H9 (cell line): Measurements from ENCODE around the gene MAGEA9. TPM values are rescaled to one million over a fixed set of nuclear protein-coding genes. Genes with fewer than 3 reads are reported as not detected.
"Not testable (repeated sequence)": the region's sequence is repeated elsewhere in the genome, so short reads cannot be mapped to it uniquely, and the experiment has no call there.

ENCODE experiments used
- DNase-seq: peaks from one replicate; pipeline ENCODE4 v3.0.0-alpha.2; 2017
- H2AFZ ChIP-seq: one replicate; pipeline ENCODE4 v1.6.1; 2013; ENCODE audit warnings: mild to moderate bottlenecking, low read length, control low read depth, moderate library complexity
- H2AK5ac ChIP-seq: 2 replicates; pipeline ENCODE4 v1.6.1; 2013; ENCODE audit warnings: low read length, control low read depth, mixed read lengths; ENCODE audit not compliant: insufficient read length
- H2BK120ac ChIP-seq: one replicate; pipeline ENCODE4 v1.6.1; 2013; ENCODE audit warnings: low read depth, mild to moderate bottlenecking, low read length, control low read depth, inconsistent platforms; ENCODE audit not compliant: poor library complexity, severe bottlenecking
- H2BK12ac ChIP-seq: 2 replicates; pipeline ENCODE4 v1.6.1; 2013; ENCODE audit warnings: low read length, control low read depth, mixed read lengths, low read depth; ENCODE audit not compliant: insufficient read length
- H2BK15ac ChIP-seq: 2 replicates; pipeline ENCODE4 v1.6.1; 2013; ENCODE audit warnings: low read depth, low read length, control low read depth
- H2BK20ac ChIP-seq: one replicate; pipeline ENCODE4 v1.6.1; 2013; ENCODE audit warnings: low read depth, mild to moderate bottlenecking, low read length, control low read depth, inconsistent platforms; ENCODE audit not compliant: poor library complexity, severe bottlenecking
- H2BK5ac ChIP-seq: 2 replicates; pipeline ENCODE4 v1.6.1; 2013; ENCODE audit warnings: low read length, control low read depth, mixed read lengths; ENCODE audit not compliant: insufficient read length
- H3K14ac ChIP-seq: 2 replicates; pipeline ENCODE4 v1.6.1; 2013; ENCODE audit warnings: low read length, control low read depth; ENCODE audit not compliant: insufficient read depth
- H3K18ac ChIP-seq: 2 replicates; pipeline ENCODE4 v1.6.1; 2013; ENCODE audit warnings: low read depth, mild to moderate bottlenecking, mixed read lengths, low read length, control low read depth; ENCODE audit not compliant: insufficient read length
- H3K23ac ChIP-seq: 2 replicates; pipeline ENCODE4 v1.6.1; 2013; ENCODE audit warnings: low read length, control low read depth, mixed read lengths, low read depth; ENCODE audit not compliant: insufficient read length
- H3K23me2 ChIP-seq: 2 replicates; pipeline ENCODE4 v1.6.1; 2013; ENCODE audit warnings: low read depth, mild to moderate bottlenecking, mixed read lengths, low read length, control low read depth; ENCODE audit not compliant: insufficient read length, poor library complexity, severe bottlenecking
- H3K27ac ChIP-seq: 2 replicates; pipeline ENCODE4 v1.5.1; 2013; ENCODE audit warnings: low read length, control low read depth, mixed read lengths, low read depth; ENCODE audit not compliant: insufficient read length
- H3K27me3 ChIP-seq: 2 replicates; pipeline ENCODE4 v1.6.1; 2013; ENCODE audit warnings: low read length, control low read depth, inconsistent platforms; ENCODE audit not compliant: insufficient read depth
- H3K4ac ChIP-seq: 2 replicates; pipeline ENCODE4 v1.6.1; 2013; ENCODE audit warnings: low read depth, mild to moderate bottlenecking, control low read depth, inconsistent platforms, low read length, moderate library complexity
- H3K4me1 ChIP-seq: 2 replicates; pipeline ENCODE4 v1.6.1; 2013; ENCODE audit warnings: low read length, control low read depth, inconsistent platforms; ENCODE audit not compliant: insufficient read depth
- H3K4me2 ChIP-seq: 2 replicates; pipeline ENCODE4 v1.6.1; 2013; ENCODE audit warnings: low read length, control low read depth, mixed read lengths; ENCODE audit not compliant: insufficient read length, insufficient read depth
- H3K56ac ChIP-seq: 2 replicates; pipeline ENCODE4 v1.6.1; 2013; ENCODE audit warnings: low read depth, mild to moderate bottlenecking, mixed read lengths, low read length, control low read depth; ENCODE audit not compliant: insufficient read length
- H3K79me1 ChIP-seq: 2 replicates; pipeline ENCODE4 v1.6.1; 2013; ENCODE audit warnings: low read depth, mild to moderate bottlenecking, moderate library complexity, low read length, control low read depth, inconsistent platforms; ENCODE audit not compliant: insufficient read depth, poor library complexity, severe bottlenecking
- H3K79me2 ChIP-seq: 2 replicates; pipeline ENCODE4 v1.6.1; 2013; ENCODE audit warnings: low read length, control low read depth, inconsistent platforms; ENCODE audit not compliant: insufficient read depth
- H3K9ac ChIP-seq: 2 replicates; pipeline ENCODE4 v1.6.1; 2013; ENCODE audit warnings: low read length, control low read depth, mixed read lengths; ENCODE audit not compliant: insufficient read length; ENCODE audit errors: extremely low read depth
- H3K9me3 ChIP-seq: one replicate; pipeline ENCODE4 v1.6.1; 2013; ENCODE audit warnings: low read depth, low read length, inconsistent platforms; ENCODE audit not compliant: control insufficient read depth
- H3T11ph ChIP-seq: one replicate; pipeline ENCODE4 v1.6.1; 2013; ENCODE audit warnings: mild to moderate bottlenecking, low read length, control low read depth, inconsistent platforms
- H4K20me1 ChIP-seq: one replicate; pipeline ENCODE4 v1.6.1; 2013; ENCODE audit not compliant: control insufficient read depth, insufficient read length, insufficient read depth
- H4K5ac ChIP-seq: 2 replicates; pipeline ENCODE4 v1.6.1; 2013; ENCODE audit warnings: low read depth, mild to moderate bottlenecking, mixed read lengths, low read length, control low read depth; ENCODE audit not compliant: insufficient read length
- H4K8ac ChIP-seq: replicated peaks from 2 replicates; pipeline ENCODE4 v1.6.1; 2013; ENCODE audit warnings: low read length, control low read depth, mixed read lengths, low read depth; ENCODE audit not compliant: insufficient read length
- H4K91ac ChIP-seq: 2 replicates; pipeline ENCODE4 v1.6.1; 2013; ENCODE audit warnings: low read depth, mild to moderate bottlenecking, moderate library complexity, mixed read lengths, low read length, control low read depth; ENCODE audit not compliant: insufficient read length
- H3K27ac Mint-ChIP-seq, 3 experiments: 2 replicates in 2 of 3; 3 replicates in 1 of 3; pipeline ENCODE4 v1.8.0; 2020 to 2021; ENCODE audit warnings: mixed read lengths in 3 of 3, mild to moderate bottlenecking in 1 of 3, moderate library complexity in 1 of 3
- H3K27me3 Mint-ChIP-seq: 2 replicates; pipeline ENCODE4 v1.8.0; 2021; ENCODE audit warnings: low read depth, mild to moderate bottlenecking, moderate library complexity, mixed read lengths
- H3K36me3 Mint-ChIP-seq, 3 experiments: 2 replicates in 2 of 3; 3 replicates in 1 of 3; pipeline ENCODE4 v1.8.0; 2020 to 2021; ENCODE audit warnings: low read depth in 3 of 3, mixed read lengths in 3 of 3; ENCODE audit not compliant: insufficient read depth in 1 of 3
- H3K4me1 Mint-ChIP-seq, 2 experiments: 2 replicates each; pipeline ENCODE4 v1.8.0; 2020; ENCODE audit warnings: mixed read lengths in 2 of 2
- H3K4me3 Mint-ChIP-seq, 2 experiments: 2 replicates in 1 of 2; 3 replicates in 1 of 2; pipeline ENCODE4 v1.8.0; 2020 to 2021; ENCODE audit warnings: mild to moderate bottlenecking in 2 of 2, mixed read lengths in 2 of 2, moderate library complexity in 1 of 2
- H3K9me3 Mint-ChIP-seq, 2 experiments: 2 replicates in 1 of 2; 3 replicates in 1 of 2; pipeline ENCODE4 v1.8.0; 2020; ENCODE audit warnings: mild to moderate bottlenecking in 2 of 2, mixed read lengths in 2 of 2, moderate library complexity in 1 of 2
- WGBS: extraction: QIAGEN DNeasy Blood & Tissue Kit; methylation state at CpG from one replicate; pipeline ENCODE4 v1.1.7; 2013; ENCODE audit warnings: missing lambda C conversion rate, low lambda C conversion rate, mixed read lengths; ENCODE audit not compliant: insufficient read length; ENCODE audit errors: extremely low coverage; 5-methylcytosine and 5-hydroxymethylcytosine counted together
- total RNA-seq: library from RNA; stranded (reverse); gene quantifications from 2 replicates; pipeline ENCODE4 v1.2.1, GENCODE V29; 2021
- TF ChIP-seq, protein P1 (sequence below): fragments of 200-600 bp; sonication (generic); conservative IDR thresholded peaks from 3 replicates; pipeline ENCODE4 v1.8.0; 2021; ENCODE audit warnings: antibody characterized with exemption, mild to moderate bottlenecking

The MAGEA9 gene
- total RNA-seq, 1 experiment from 2014 or later, result 0.28 TPM

DNA sequence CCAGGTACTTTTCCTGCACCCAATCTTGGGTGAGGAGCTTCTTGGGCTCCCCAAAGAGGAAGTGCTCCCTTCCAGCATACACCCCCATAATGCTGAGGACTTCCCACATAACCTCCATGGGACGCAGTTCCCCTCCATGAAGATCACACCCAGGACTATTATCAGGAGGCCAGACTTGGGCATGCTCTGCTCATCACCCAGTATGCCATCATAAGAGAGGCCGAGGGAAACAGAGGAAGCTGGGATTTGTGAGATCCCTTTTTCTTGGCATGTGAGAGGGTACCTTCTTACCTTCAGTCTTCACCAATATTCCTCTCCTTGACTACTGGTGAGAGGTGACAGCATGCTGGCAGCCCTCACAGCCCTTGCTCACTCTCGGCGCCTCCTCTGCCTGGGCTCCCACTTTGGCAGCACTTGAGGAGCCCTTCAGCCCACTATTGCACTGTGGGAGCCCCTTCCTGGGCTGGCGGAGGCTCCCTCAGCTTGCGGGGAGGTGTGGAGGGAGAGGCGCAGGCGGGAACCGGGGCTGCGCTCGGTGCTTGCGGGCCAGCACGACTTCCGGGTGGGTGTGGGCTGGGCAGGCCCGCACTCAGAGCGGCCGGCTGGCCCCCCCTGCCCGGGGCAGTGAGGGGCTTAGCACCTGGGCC, 23.5 kb upstream of the MAGEA9 start:
- no peaks in the 10 kb centered on the region for H3K4me1 Mint-ChIP-seq
- no peaks in the 10 kb centered on the region for H3K79me1 ChIP-seq
- no peaks in the 10 kb centered on the region for H4K20me1 ChIP-seq
- no peak overlapping the region for H3T11ph ChIP-seq
- no peak overlapping the region for H2BK120ac ChIP-seq
- H3K36me3 Mint-ChIP-seq, result peaks cover 0 to 5% (median 0%) of the 10 kb centered on the region in 3 experiments; a peak in 3 of 7 replicates
- no peak overlapping the region for H2BK20ac ChIP-seq
- H3K23ac ChIP-seq, result no peak overlapping the region
- no peak overlapping the region for H2BK5ac ChIP-seq
- H2AFZ ChIP-seq, result no peak overlapping the region
- H4K5ac ChIP-seq, result no peak overlapping the region
- no peak for DNase-seq
- H3K4me2 ChIP-seq, result no peak overlapping the region
- H3K27ac ChIP-seq, result no peak overlapping the region
- H3K27me3 Mint-ChIP-seq, result peaks cover 9% of the 10 kb centered on the region
- no peak overlapping the region for H3K56ac ChIP-seq
- WGBS, result no CpG with 5 or more reads among the region's 18 CpGs
- H3K4ac ChIP-seq, result no peak overlapping the region
- no peak overlapping the region for H2AK5ac ChIP-seq
- no peak overlapping the region for H2BK12ac ChIP-seq
- H3K9ac ChIP-seq, result no peak overlapping the region
- H3K27me3 ChIP-seq, result no peaks in the 10 kb centered on the region
- no peak overlapping the region; a peak in 1 of 7 replicates for H3K27ac Mint-ChIP-seq
- H3K4me1 ChIP-seq, result no peaks in the 10 kb centered on the region
- no peak overlapping the region for H4K91ac ChIP-seq
- H3K14ac ChIP-seq, result no peak overlapping the region
- no peak overlapping the region for H3K18ac ChIP-seq
- no peak overlapping the region for H4K8ac ChIP-seq
- H3K9me3 Mint-ChIP-seq, result peaks cover 60 to 65% of the 10 kb centered on the region in 2 experiments
- TF ChIP-seq, protein P1, sequence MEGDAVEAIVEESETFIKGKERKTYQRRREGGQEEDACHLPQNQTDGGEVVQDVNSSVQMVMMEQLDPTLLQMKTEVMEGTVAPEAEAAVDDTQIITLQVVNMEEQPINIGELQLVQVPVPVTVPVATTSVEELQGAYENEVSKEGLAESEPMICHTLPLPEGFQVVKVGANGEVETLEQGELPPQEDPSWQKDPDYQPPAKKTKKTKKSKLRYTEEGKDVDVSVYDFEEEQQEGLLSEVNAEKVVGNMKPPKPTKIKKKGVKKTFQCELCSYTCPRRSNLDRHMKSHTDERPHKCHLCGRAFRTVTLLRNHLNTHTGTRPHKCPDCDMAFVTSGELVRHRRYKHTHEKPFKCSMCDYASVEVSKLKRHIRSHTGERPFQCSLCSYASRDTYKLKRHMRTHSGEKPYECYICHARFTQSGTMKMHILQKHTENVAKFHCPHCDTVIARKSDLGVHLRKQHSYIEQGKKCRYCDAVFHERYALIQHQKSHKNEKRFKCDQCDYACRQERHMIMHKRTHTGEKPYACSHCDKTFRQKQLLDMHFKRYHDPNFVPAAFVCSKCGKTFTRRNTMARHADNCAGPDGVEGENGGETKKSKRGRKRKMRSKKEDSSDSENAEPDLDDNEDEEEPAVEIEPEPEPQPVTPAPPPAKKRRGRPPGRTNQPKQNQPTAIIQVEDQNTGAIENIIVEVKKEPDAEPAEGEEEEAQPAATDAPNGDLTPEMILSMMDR, result no peak
- peaks cover 29% of the 10 kb centered on the region for H3K9me3 ChIP-seq
- H3K4me3 Mint-ChIP-seq, result no peak overlapping the region
- H3K23me2 ChIP-seq, result no peaks in the 10 kb centered on the region
- no peaks in the 10 kb centered on the region for H3K79me2 ChIP-seq
- no peak overlapping the region for H2BK15ac ChIP-seq

DNA sequence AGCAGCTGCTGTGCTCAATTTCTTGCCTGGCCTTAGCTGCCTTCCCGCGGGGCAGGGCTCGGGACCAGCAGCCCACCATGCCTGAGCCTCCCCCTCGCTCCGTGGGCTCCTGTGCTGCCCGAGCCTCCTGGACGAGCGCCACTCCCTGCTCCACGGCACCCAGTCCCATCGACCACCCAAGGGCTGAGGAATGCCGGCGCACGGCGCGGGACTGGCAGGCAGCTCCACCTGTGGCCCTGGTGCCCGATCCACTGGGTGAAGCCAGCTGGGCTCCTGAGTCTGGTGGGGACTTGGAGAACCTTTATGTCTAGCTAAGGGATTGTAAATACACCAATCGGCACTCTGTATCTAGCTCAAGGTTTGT, 23.0 kb upstream of the MAGEA9 start:
- not testable (repeated sequence) for H3K4me3 Mint-ChIP-seq, H2AFZ ChIP-seq, H3K27me3 ChIP-seq, H3K27ac Mint-ChIP-seq, H2BK20ac ChIP-seq, H2BK5ac ChIP-seq, H4K91ac ChIP-seq, H3K27me3 Mint-ChIP-seq, H3K4ac ChIP-seq, H4K5ac ChIP-seq, H3K9ac ChIP-seq, H3K23ac ChIP-seq, H3K18ac ChIP-seq, H3K27ac ChIP-seq, H2BK120ac ChIP-seq, H3K56ac ChIP-seq, H2AK5ac ChIP-seq, H3K23me2 ChIP-seq, H3K14ac ChIP-seq, DNase-seq, H3K4me1 Mint-ChIP-seq, H4K8ac ChIP-seq, H3K36me3 Mint-ChIP-seq, H3K79me2 ChIP-seq, H3T11ph ChIP-seq, H4K20me1 ChIP-seq, H3K4me1 ChIP-seq, H2BK12ac ChIP-seq, H2BK15ac ChIP-seq, H3K79me1 ChIP-seq, H3K4me2 ChIP-seq
- WGBS, result no CpG with 5 or more reads among the region's 17 CpGs
- peaks cover 29% of the 10 kb centered on the region for H3K9me3 ChIP-seq
- peaks cover 60 to 66% of the 10 kb centered on the region in 2 experiments for H3K9me3 Mint-ChIP-seq
